HEK293 (cell line): ENCODE data around the gene CREBBP.

Source experiments
- CTCF ChIA-PET: fragments of 350-600 bp; formaldehyde crosslinking; extraction: SDS; loops from one replicate; lab custom pipeline; 2021; ENCODE audit warnings: antibody characterized with exemption; lab: Yijun Ruan, JAX
- POLR2A ChIA-PET: fragments of 300-600 bp; formaldehyde crosslinking; extraction: SDS; loops from one replicate; lab custom pipeline; 2020; ENCODE audit warnings: antibody characterized with exemption, inconsistent platforms; lab: Yijun Ruan, JAX
- H3K27ac ChIP-seq: fragments of 200-500 bp; sonication (Bioruptor generic); 2 replicates; pipeline ENCODE4 v1.5.1; 2014; ENCODE audit warnings: low read depth, low read length, control low read depth, inconsistent platforms; ENCODE audit errors: extremely low read depth
- H3K36me3 ChIP-seq, 2 experiments: fragments of 200-500 bp in 1 of 2; sonication (Bioruptor generic) in 1 of 2; 1 replicate in 1 of 2; 2 replicates in 1 of 2; pipeline ENCODE4 v1.5.1; 2014 to 2017; ENCODE audit warnings: inconsistent platforms in 2 of 2, low read length in 2 of 2; ENCODE audit not compliant: control insufficient read depth in 2 of 2, insufficient read depth in 1 of 2
- H3K4me1 ChIP-seq: fragments of 200-500 bp; sonication (Bioruptor generic); 2 replicates; pipeline ENCODE4 v1.5.1; 2014; ENCODE audit warnings: mild to moderate bottlenecking, low read length, inconsistent platforms; ENCODE audit not compliant: control insufficient read depth, insufficient read depth
- H3K4me3 ChIP-seq: 2 replicates; pipeline ENCODE4 v1.5.1; 2011; ENCODE audit warnings: low read depth, mild to moderate bottlenecking, control low read depth, low read length, moderate library complexity
- H3K9me3 ChIP-seq: fragments of 200-500 bp; sonication (Bioruptor generic); 2 replicates; pipeline ENCODE4 v1.5.1; 2014; ENCODE audit warnings: low read depth, low read length, inconsistent platforms; ENCODE audit not compliant: control insufficient read depth, insufficient read depth
- GLI2 ChIP-seq: fragments of 450-650 bp; formaldehyde crosslinking; IDR thresholded peaks from 2 replicates; pipeline ENCODE4; 2017; ENCODE audit warnings: missing biosample characterization, missing genetic modification characterization, low read depth, borderline replicate concordance
- HIC1 ChIP-seq: fragments of 450-650 bp; formaldehyde crosslinking; IDR thresholded peaks from 2 replicates; pipeline ENCODE4 v1.5.1; 2016; ENCODE audit warnings: missing biosample characterization, missing genetic modification characterization
- HOXC10 ChIP-seq: sonication (generic); formaldehyde crosslinking; IDR thresholded peaks from 2 replicates; pipeline ENCODE4 v1.8.1; 2023; ENCODE audit warnings: mild to moderate bottlenecking, missing genetic modification reagents
- MYNN ChIP-seq: fragments of 450-650 bp; formaldehyde crosslinking; IDR thresholded peaks from 2 replicates; pipeline ENCODE4 v1.5.1; 2016; ENCODE audit warnings: missing biosample characterization, missing genetic modification characterization, borderline replicate concordance
- YY2 ChIP-seq: fragments of 450-650 bp; formaldehyde crosslinking; IDR thresholded peaks from 2 replicates; pipeline ENCODE4 v1.5.1; 2016; ENCODE audit warnings: missing biosample characterization, missing genetic modification characterization
- ZNF121 ChIP-seq: fragments of 450-650 bp; formaldehyde crosslinking; IDR thresholded peaks from 2 replicates; pipeline ENCODE4 v1.5.1; 2016; ENCODE audit warnings: missing biosample characterization, missing genetic modification characterization
- ZNF146 ChIP-seq: fragments of 450-650 bp; formaldehyde crosslinking; IDR thresholded peaks from 2 replicates; pipeline ENCODE4 v1.5.1; 2016; ENCODE audit warnings: missing biosample characterization, missing genetic modification characterization
- ZNF292 ChIP-seq: fragments of 450-650 bp; formaldehyde crosslinking; IDR thresholded peaks from 2 replicates; pipeline ENCODE4 v1.5.1; 2016; ENCODE audit warnings: low read depth, missing biosample characterization, missing genetic modification characterization, borderline replicate concordance
- ZNF302 ChIP-seq: fragments of 450-650 bp; formaldehyde crosslinking; IDR thresholded peaks from 2 replicates; pipeline ENCODE4 v1.5.1; 2016; ENCODE audit warnings: missing biosample characterization, missing genetic modification characterization, low read depth
- ZNF398 ChIP-seq: fragments of 450-650 bp; formaldehyde crosslinking; IDR thresholded peaks from 2 replicates; pipeline ENCODE4 v1.5.1; 2017; ENCODE audit warnings: missing biosample characterization, missing genetic modification characterization
- ZNF510 ChIP-seq: fragments of 450-650 bp; formaldehyde crosslinking; IDR thresholded peaks from 2 replicates; pipeline ENCODE4 v1.5.1; 2018; ENCODE audit warnings: mild to moderate bottlenecking, missing genetic modification characterization, missing biosample characterization; ENCODE audit not compliant: insufficient replicate concordance
- ZNF513 ChIP-seq: fragments of 450-650 bp; IDR thresholded peaks from 2 replicates; pipeline ENCODE4 v1.5.1; 2018; ENCODE audit warnings: missing biosample characterization, missing genetic modification characterization
- ZNF558 ChIP-seq: fragments of 450-650 bp; formaldehyde crosslinking; IDR thresholded peaks from 2 replicates; pipeline ENCODE4 v1.5.1; 2016; ENCODE audit warnings: missing biosample characterization, missing genetic modification characterization
- ZNF692 ChIP-seq: fragments of 450-650 bp; formaldehyde crosslinking; IDR thresholded peaks from 2 replicates; pipeline ENCODE4 v1.5.1; 2016; ENCODE audit warnings: missing biosample characterization, missing genetic modification characterization
- TF ChIP-seq, protein P1 (sequence below): fragments of 450-650 bp; formaldehyde crosslinking; IDR thresholded peaks from 2 replicates; pipeline ENCODE4 v1.5.1; 2017; ENCODE audit warnings: missing biosample characterization, missing genetic modification characterization
- TF ChIP-seq, protein P2 (sequence below): fragments of 450-650 bp; formaldehyde crosslinking; optimal IDR thresholded peaks from 2 replicates; pipeline ENCODE3; 2016; ENCODE audit warnings: missing biosample characterization, mild to moderate bottlenecking, missing genetic modification characterization

Gene CREBBP

GRCh38 chr16:3754081-3754703 is 126.3 kb downstream of the CREBBP start:
- Histone ChIP-seq H3K27ac (no peak overlapping the region), H3K9me3 (no peaks in the 10 kb centered on the region), H3K4me1 (no peaks in the 10 kb centered on the region), H3K4me3 (no peak overlapping the region), H3K36me3 (peaks cover 20 to 88% of the 10 kb centered on the region in 2 experiments)
- ChIA-PET CTCF (no interaction called here), POLR2A (no interaction called here)
- TF ChIP-seq YY2 (no peak), ZNF302 (tag by site-specific recombination) (no peak), HIC1 (tag by site-specific recombination) (no peak), ZNF558 (tag by site-specific recombination) (no peak)
- TF ChIP-seq, protein P1, sequence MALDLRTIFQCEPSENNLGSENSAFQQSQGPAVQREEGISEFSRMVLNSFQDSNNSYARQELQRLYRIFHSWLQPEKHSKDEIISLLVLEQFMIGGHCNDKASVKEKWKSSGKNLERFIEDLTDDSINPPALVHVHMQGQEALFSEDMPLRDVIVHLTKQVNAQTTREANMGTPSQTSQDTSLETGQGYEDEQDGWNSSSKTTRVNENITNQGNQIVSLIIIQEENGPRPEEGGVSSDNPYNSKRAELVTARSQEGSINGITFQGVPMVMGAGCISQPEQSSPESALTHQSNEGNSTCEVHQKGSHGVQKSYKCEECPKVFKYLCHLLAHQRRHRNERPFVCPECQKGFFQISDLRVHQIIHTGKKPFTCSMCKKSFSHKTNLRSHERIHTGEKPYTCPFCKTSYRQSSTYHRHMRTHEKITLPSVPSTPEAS (tag by site-specific recombination), result no peak

GRCh38 chr16:3752984-3753383 is 127.5 kb downstream of the CREBBP start:
- H3K9me3 ChIP-seq, result no peaks in the 10 kb centered on the region
- H3K4me1 ChIP-seq, result no peaks in the 10 kb centered on the region
- H3K27ac ChIP-seq, result no peak overlapping the region
- no peak overlapping the region for H3K4me3 ChIP-seq
- POLR2A ChIA-PET, result no interaction called here
- CTCF ChIA-PET, result no interaction called here
- peaks cover 23 to 85% of the 10 kb centered on the region in 2 experiments for H3K36me3 ChIP-seq
- TF ChIP-seq HOXC10 (CRISPR knock-in tag) (no peak), ZNF398 (tag by site-specific recombination) (no peak), HIC1 (tag by site-specific recombination) (no peak)

DNA sequence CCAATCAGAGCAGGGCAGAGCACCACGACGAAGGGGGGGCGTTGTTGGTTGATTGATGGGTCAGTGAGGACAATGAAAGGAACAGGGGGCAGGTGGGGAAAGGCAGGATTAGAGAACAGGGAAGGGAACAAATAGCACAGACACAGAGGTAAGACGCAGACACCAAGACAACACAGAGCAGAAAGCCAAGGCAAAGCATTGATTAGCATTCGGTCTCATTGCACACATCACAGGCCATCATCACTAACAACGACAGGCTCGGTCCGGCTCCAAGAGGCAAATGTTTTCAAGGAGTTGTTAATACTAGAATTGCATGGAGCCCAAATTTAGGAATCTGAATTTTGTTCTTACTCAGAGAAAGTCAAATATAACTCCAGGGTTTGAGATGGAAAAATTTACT is 128.6 kb downstream of the CREBBP start:
- no peaks in the 10 kb centered on the region for H3K4me1 ChIP-seq
- H3K9me3 ChIP-seq, result no peaks in the 10 kb centered on the region
- no peak overlapping the region for H3K27ac ChIP-seq
- H3K4me3 ChIP-seq, result no peak overlapping the region
- ChIA-PET POLR2A (no interaction called here), CTCF (interaction anchor here (0.6 kb wide), 1 partner anchor 19 kb away, joined by 6 read pairs; no protein-coding TSS in a partner anchor)
- H3K36me3 ChIP-seq, result peaks cover 16 to 81% of the 10 kb centered on the region in 2 experiments
- no peak for TF ChIP-seq ZNF146 (tag by site-specific recombination)
- TF ChIP-seq ZNF292 (tag by site-specific recombination), result no peak
- no peak for TF ChIP-seq ZNF121
- TF ChIP-seq, protein P2, sequence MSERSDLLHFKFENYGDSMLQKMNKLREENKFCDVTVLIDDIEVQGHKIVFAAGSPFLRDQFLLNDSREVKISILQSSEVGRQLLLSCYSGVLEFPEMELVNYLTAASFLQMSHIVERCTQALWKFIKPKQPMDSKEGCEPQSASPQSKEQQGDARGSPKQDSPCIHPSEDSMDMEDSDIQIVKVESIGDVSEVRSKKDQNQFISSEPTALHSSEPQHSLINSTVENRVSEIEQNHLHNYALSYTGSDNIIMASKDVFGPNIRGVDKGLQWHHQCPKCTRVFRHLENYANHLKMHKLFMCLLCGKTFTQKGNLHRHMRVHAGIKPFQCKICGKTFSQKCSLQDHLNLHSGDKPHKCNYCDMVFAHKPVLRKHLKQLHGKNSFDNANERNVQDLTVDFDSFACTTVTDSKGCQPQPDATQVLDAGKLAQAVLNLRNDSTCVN, result no peak
- TF ChIP-seq GLI2 (tag by site-specific recombination), result no peak
- TF ChIP-seq ZNF513, result no peak
- TF ChIP-seq ZNF692 (tag by site-specific recombination), result no peak
- TF ChIP-seq ZNF510 (tag by site-specific recombination), result no peak
- TF ChIP-seq MYNN (tag by site-specific recombination), result no peak
